T-helper 1 cell (primary cell): ENCODE data around the gene IFIT5.
"Not testable (repeated sequence)": the region's sequence is repeated elsewhere in the genome, so short reads cannot be mapped to it uniquely, and the experiment has no call there.

Experiments used
- DNase-seq, 5 donors: peaks; one replicate each; pipeline ENCODE4 v3.0.0-alpha.2; 2012 to 2020

The IFIT5 gene

GRCh38 chr10:89393898-89394297 is 20.5 kb upstream of the IFIT5 start:
- no peak for DNase-seq

GRCh38 chr10:89395141-89395540 is 19.2 kb upstream of the IFIT5 start:
- no peak for DNase-seq

- DNase-seq: no peak
Observed at GRCh38 chr10:89398003-89398749, 16.2 kb upstream of the IFIT5 start.

- no peak for DNase-seq
Observed at GRCh38 chr10:89399956-89400355, 14.4 kb upstream of the IFIT5 start.

GRCh38 chr10:89403043-89403442 is 11.3 kb upstream of the IFIT5 start:
- DNase-seq: no peak

- DNase-seq: no peak
Observed at GRCh38 chr10:89404104-89405047, 10.0 kb upstream of the IFIT5 start.

- DNase-seq: not testable (repeated sequence)
Observed at GRCh38 chr10:89406178-89406577, 8.2 kb upstream of the IFIT5 start.

GRCh38 chr10:89407792-89408191 is 6.6 kb upstream of the IFIT5 start:
- DNase-seq: not testable (repeated sequence)

GRCh38 chr10:89409282-89409681 is 5.1 kb upstream of the IFIT5 start:
- DNase-seq: not testable (repeated sequence)

- not testable (repeated sequence) for DNase-seq
Observed at GRCh38 chr10:89410551-89410950, 3.8 kb upstream of the IFIT5 start.

- not testable (repeated sequence) for DNase-seq
Observed at GRCh38 chr10:89411135-89411534, 3.2 kb upstream of the IFIT5 start.

GRCh38 chr10:89412276-89412675 is 2.1 kb upstream of the IFIT5 start:
- peak in 3 of 5 donors; percentile 9 to 18 (median 13) for DNase-seq

- no peak for DNase-seq
Observed at GRCh38 chr10:89413398-89413912, 913 bp upstream of the IFIT5 start.

GRCh38 chr10:89414879-89415821 is 782 bp downstream of the IFIT5 start:
- DNase-seq: peak; percentile 15 to 39 (median 28)

GRCh38 chr10:89416465-89416864 is 2.1 kb downstream of the IFIT5 start:
- no peak for DNase-seq

- peak in 1 of 5 donors; percentile 20 for DNase-seq
Observed at GRCh38 chr10:89419548-89419947, 5.2 kb downstream of the IFIT5 start.

- DNase-seq: no peak
Observed at GRCh38 chr10:89421018-89421476, 6.7 kb downstream of the IFIT5 start.

- no peak for DNase-seq
Observed at GRCh38 chr10:89425000-89425399, 10.6 kb downstream of the IFIT5 start.

- DNase-seq: peak in 1 of 5 donors; percentile 20
Observed at GRCh38 chr10:89426230-89426868, 12.0 kb downstream of the IFIT5 start.

GRCh38 chr10:89427629-89428028 is 13.3 kb downstream of the IFIT5 start:
- no peak for DNase-seq

- DNase-seq: no peak
Observed at GRCh38 chr10:89428877-89429276, 14.5 kb downstream of the IFIT5 start.

- DNase-seq: no peak
Observed at GRCh38 chr10:89431977-89432376, 17.6 kb downstream of the IFIT5 start.
